DND-41 (cell line): ENCODE results near the gene TEN1.
"Not testable (repeated sequence)": the region's sequence is repeated elsewhere in the genome, so short reads cannot be mapped to it uniquely, and the experiment has no call there.

Experiments
- CTCF ChIP-seq: IDR thresholded peaks from 2 replicates; pipeline ENCODE4 v1.5.1; 2012; ENCODE audit warnings: borderline replicate concordance, low read length, moderate library complexity, mild to moderate bottlenecking; ENCODE audit not compliant: poor library complexity, severe bottlenecking; ENCODE audit errors: extremely low read depth
- EZH2 ChIP-seq: IDR thresholded peaks from 3 replicates; pipeline ENCODE4 v1.6.1; 2012; ENCODE audit warnings: borderline replicate concordance, low read depth, mild to moderate bottlenecking, moderate library complexity, low read length, inconsistent platforms; ENCODE audit not compliant: severe bottlenecking

GRCh38 chr17:76044475-76045007 is 65.5 kb downstream of the TEN1 start:
- not testable (repeated sequence) for TF ChIP-seq CTCF, EZH2
